BLaER1 (cell line): ENCODE results near the gene ETV6.
A peak's percentile ranks its signal among the peaks of the same experiment; 100 is the strongest.

Experiments used
- H3K27ac ChIP-seq: shearing (Covaris generic); formaldehyde crosslinking; 2 replicates; pipeline ENCODE4 v1.8.1; 2022
- H3K27me3 ChIP-seq: shearing (Covaris generic); formaldehyde crosslinking; 2 replicates; pipeline ENCODE4 v1.8.1; 2022
- H3K36me3 ChIP-seq: shearing (Covaris generic); formaldehyde crosslinking; 2 replicates; pipeline ENCODE4 v1.8.1; 2022
- H3K4me1 ChIP-seq: shearing (Covaris generic); formaldehyde crosslinking; 2 replicates; pipeline ENCODE4 v1.8.1; 2022
- H3K4me2 ChIP-seq: shearing (Covaris generic); formaldehyde crosslinking; 2 replicates; pipeline ENCODE4 v1.8.1; 2022
- H3K4me3 ChIP-seq: shearing (Covaris generic); formaldehyde crosslinking; 2 replicates; pipeline ENCODE4 v1.8.1; 2022
- H3K9ac ChIP-seq: shearing (Covaris generic); formaldehyde crosslinking; 2 replicates; pipeline ENCODE4 v1.8.1; 2022
- H3K9me3 ChIP-seq: shearing (Covaris generic); formaldehyde crosslinking; 2 replicates; pipeline ENCODE4 v1.8.1; 2022
- H4K20me1 ChIP-seq: shearing (Covaris generic); formaldehyde crosslinking; 2 replicates; pipeline ENCODE4 v1.8.1; 2022
- Cebpa-rat ChIP-seq: shearing (Covaris generic); IDR thresholded peaks from 2 replicates; pipeline ENCODE4 v1.8.1; 2022

ETV6 gene

DNA sequence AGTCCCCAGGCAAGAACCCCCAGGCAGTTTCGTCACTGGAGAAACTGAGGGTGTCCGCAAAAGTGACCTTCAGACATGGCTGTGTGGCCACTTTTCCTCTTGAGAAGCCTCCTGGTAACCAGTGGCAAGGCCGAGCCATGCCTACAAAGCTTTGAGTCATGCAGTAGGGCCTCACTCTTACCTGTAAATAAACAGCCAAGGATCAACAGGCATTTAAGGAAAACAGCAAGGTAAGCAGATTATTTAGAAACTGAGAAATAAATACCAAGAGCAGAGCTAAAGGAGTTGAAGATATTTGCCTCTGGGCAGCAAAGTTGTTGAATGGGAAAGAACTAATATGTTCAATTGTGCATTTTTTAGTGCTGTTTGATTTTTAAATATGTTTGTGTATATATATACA lies 280.2 kb downstream of the ETV6 start:
- H3K36me3 ChIP-seq = no peaks in the 10 kb centered on the region
- no peak for TF ChIP-seq Cebpa-rat
- no peaks in the 10 kb centered on the region for H4K20me1 ChIP-seq
- no peak overlapping the region for H3K27ac ChIP-seq
- H3K27me3 ChIP-seq = no peaks in the 10 kb centered on the region
- H3K4me1 ChIP-seq = no peaks in the 10 kb centered on the region
- H3K9me3 ChIP-seq = no peaks in the 10 kb centered on the region; the same call in 1 of the 2 replicates
- H3K9ac ChIP-seq = no peak overlapping the region
- no peak overlapping the region for H3K4me3 ChIP-seq
- H3K4me2 ChIP-seq = no peak overlapping the region

GRCh38 chr12:11939223-11939622 lies 289.7 kb downstream of the ETV6 start:
- H4K20me1 ChIP-seq = no peaks in the 10 kb centered on the region
- TF ChIP-seq Cebpa-rat = no peak
- no peaks in the 10 kb centered on the region for H3K27me3 ChIP-seq
- peaks cover 8% of the 10 kb centered on the region for H3K4me1 ChIP-seq
- no peaks in the 10 kb centered on the region for H3K9me3 ChIP-seq
- H3K27ac ChIP-seq = no peak overlapping the region
- H3K4me3 ChIP-seq = no peak overlapping the region
- H3K4me2 ChIP-seq = no peak overlapping the region
- no peak overlapping the region for H3K9ac ChIP-seq
- H3K36me3 ChIP-seq = no peaks in the 10 kb centered on the region

- H3K36me3 ChIP-seq = no peaks in the 10 kb centered on the region
- no peaks in the 10 kb centered on the region for H3K27me3 ChIP-seq
- peaks cover 16% of the 10 kb centered on the region for H3K4me1 ChIP-seq
- H3K9me3 ChIP-seq = no peaks in the 10 kb centered on the region
- no peak for TF ChIP-seq Cebpa-rat
- H3K4me3 ChIP-seq = no peak overlapping the region
- H3K27ac ChIP-seq = no peak overlapping the region
- H4K20me1 ChIP-seq = no peaks in the 10 kb centered on the region
- H3K4me2 ChIP-seq = no peak overlapping the region
- H3K9ac ChIP-seq = no peak overlapping the region
Measured at GRCh38 chr12:11941606-11942337, 292.3 kb downstream of the ETV6 start.

GRCh38 chr12:11943919-11944700 lies 294.6 kb downstream of the ETV6 start:
- no peak overlapping the region for H3K4me3 ChIP-seq
- peaks cover 16% of the 10 kb centered on the region for H3K4me1 ChIP-seq
- no peaks in the 10 kb centered on the region for H4K20me1 ChIP-seq
- no peaks in the 10 kb centered on the region for H3K27me3 ChIP-seq
- H3K9ac ChIP-seq = no peak overlapping the region
- no peak for TF ChIP-seq Cebpa-rat
- H3K27ac ChIP-seq = no peak overlapping the region
- peak overlapping the region; percentile 56 for H3K4me2 ChIP-seq
- H3K36me3 ChIP-seq = no peaks in the 10 kb centered on the region
- no peaks in the 10 kb centered on the region for H3K9me3 ChIP-seq
